GM19351 (cell line): ENCODE results near the gene GPR35.

Source experiments
- ATAC-seq: cut with Tn5 transposase; IDR thresholded peaks from one replicate; pipeline ENCODE4 v1.9.1; 2021; ENCODE audit warnings: mild to moderate bottlenecking, moderate library complexity; ENCODE audit not compliant: unreplicated experiment

GPR35 gene

GRCh38 chr2:240588669-240589068 lies 36.6 kb upstream of the GPR35 start:
- no peak for ATAC-seq

GRCh38 chr2:240589375-240589774 lies 35.9 kb upstream of the GPR35 start:
- ATAC-seq, result no peak

- ATAC-seq, result no peak
These were observed 35.3 kb upstream of the GPR35 start for GRCh38 chr2:240589850-240590525.

- ATAC-seq, result no peak
These were observed 34.6 kb upstream of the GPR35 start for GRCh38 chr2:240590681-240591111.

- ATAC-seq, result no peak
These were observed 34.1 kb upstream of the GPR35 start for GRCh38 chr2:240591226-240591625.

GRCh38 chr2:240591784-240592183 lies 33.5 kb upstream of the GPR35 start:
- no peak for ATAC-seq

- ATAC-seq, result no peak
These were observed 32.1 kb upstream of the GPR35 start for GRCh38 chr2:240593026-240593702.

GRCh38 chr2:240593703-240594451 lies 31.4 kb upstream of the GPR35 start:
- no peak for ATAC-seq

- no peak for ATAC-seq
These were observed 30.5 kb upstream of the GPR35 start for GRCh38 chr2:240594511-240595380.

GRCh38 chr2:240595381-240596079 lies 29.8 kb upstream of the GPR35 start:
- no peak for ATAC-seq

- no peak for ATAC-seq
These were observed 29.2 kb upstream of the GPR35 start for GRCh38 chr2:240596080-240596460.

- no peak for ATAC-seq
These were observed 28.8 kb upstream of the GPR35 start for GRCh38 chr2:240596491-240596931.

GRCh38 chr2:240597054-240597418 lies 28.2 kb upstream of the GPR35 start:
- ATAC-seq, result no peak

- no peak for ATAC-seq
These were observed 27.7 kb upstream of the GPR35 start for GRCh38 chr2:240597419-240598181.

GRCh38 chr2:240598311-240598911 lies 26.9 kb upstream of the GPR35 start:
- ATAC-seq, result no peak

- no peak for ATAC-seq
These were observed 26.1 kb upstream of the GPR35 start for GRCh38 chr2:240599141-240599583.

GRCh38 chr2:240600451-240600961 lies 24.8 kb upstream of the GPR35 start:
- no peak for ATAC-seq

- ATAC-seq, result no peak
These were observed 24.0 kb upstream of the GPR35 start for GRCh38 chr2:240601061-240601830.
